ENCODE measurements around the gene GZF1. TPM values are rescaled to one million over a fixed set of nuclear protein-coding genes. Genes with fewer than 3 reads are reported as not detected.

The GZF1 gene
- 8.0 and 13.0 TPM in 2 replicates for total RNA-seq

DNA sequence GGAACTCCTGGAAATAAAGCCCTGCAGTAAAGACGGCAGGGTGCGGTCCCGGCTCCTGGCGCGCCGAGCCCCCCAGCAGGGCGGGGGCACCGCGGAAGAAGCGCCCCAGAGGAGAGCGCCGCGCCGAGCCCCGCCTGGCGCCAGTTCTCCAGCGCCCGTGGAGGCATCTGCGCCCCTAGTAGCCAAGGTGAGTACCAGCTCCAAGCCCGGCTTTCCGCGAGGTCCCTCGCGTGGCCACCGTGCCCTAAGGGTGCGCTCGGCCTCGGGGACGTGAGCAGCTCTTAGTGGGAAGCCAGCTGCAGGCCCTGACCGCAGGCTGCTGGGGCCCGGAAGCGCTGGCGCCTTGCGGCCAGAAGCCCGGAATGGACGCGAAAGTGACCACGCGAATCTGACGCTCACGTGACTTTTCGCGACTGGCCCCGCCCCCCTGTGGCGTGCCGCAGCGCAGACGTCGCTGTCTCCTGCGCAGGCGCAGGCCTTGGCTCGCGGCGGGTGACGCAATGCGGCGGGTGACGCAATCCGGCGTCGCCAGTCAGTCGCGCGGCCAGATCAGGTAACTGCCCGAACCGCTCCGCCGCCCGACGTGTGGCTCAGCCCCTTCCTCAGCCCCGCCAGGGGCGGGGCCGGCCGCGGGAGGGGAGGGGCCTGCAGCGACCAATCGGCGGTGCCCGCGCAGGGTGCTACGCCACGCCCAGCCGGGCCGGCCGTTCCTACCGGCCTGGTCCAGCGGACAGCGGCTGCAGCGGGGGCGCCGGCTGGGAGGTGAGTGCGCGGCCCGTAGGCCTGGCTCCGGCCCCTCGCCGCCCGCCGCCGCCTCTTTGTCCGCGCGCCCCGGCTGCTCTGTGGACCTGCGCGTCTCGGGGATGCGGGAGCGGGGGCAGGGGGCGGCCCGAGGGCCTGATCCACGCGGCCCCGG, at the start of gene GZF1:
Gene GZF1 (plus strand): TSS at position 707 of the 916 bp plus-strand sequence. CDS start 2,202 bp downstream, outside the sequence.

DNA sequence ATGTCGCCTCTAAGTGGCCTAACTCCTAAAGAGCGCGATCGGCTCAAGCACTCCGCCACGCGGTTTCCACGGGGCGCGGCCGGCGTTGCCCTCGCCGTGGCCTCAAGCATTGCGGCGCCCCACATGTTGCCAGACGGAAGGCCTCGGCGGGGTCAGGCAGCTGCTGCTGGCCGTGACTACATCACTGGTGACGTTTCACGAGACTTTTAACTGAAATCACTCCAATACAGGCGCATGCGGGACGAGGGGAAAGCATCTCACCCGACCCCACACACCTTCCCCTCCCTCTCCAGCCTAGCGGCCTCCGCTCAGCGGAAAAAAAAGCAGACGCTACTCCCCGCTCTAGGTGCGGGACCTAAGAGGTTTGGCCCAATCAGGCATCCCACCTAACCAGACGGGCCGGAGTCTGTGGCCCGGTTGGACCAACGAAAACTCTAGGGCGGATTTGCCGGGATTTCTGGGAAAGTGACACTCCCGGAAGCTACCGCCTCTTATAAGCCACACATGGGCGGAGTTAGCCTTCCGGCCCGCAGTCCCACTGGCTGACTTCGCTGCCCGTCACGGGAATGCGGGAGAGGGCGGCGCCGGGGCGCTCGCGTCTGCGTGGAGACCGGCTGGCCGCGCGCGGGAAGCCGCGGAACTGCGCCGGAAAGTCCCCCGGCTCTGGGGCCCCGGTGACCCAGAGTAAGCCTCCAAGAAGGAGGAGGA, 11.6 kb upstream of the GZF1 start, which contains the start of gene NXT1:
Gene NXT1 (plus strand): TSS at position 596 of the 708 bp plus-strand sequence. CDS start 3,251 bp downstream, outside the sequence.

GRCh38 chr20:23420943-23421931, 59.3 kb downstream of the GZF1 start, which contains the start of gene NAPB:
TSS of gene NAPB (minus strand) at chr20:23421488. CDS start at chr20:23421402, 86 bp downstream.

Other genes starting within 250 kb of the GZF1 start
- gene NXT1, start 11.4 kb upstream of the GZF1 start, total RNA-seq = 43.1 and 44.8 TPM in 2 replicates
- 2.9 and 4.9 TPM in 2 replicates for gene NAPB, start 59.3 kb downstream of the GZF1 start, total RNA-seq
- not detected in 2 replicates for gene CSTL1, start 77.5 kb downstream of the GZF1 start, total RNA-seq
- gene CST11, start 90.7 kb downstream of the GZF1 start, total RNA-seq = not detected in 2 replicates
- not detected in 2 replicates for gene CST8, start 128.9 kb downstream of the GZF1 start, total RNA-seq
- gene CST9L, start 206.3 kb downstream of the GZF1 start, total RNA-seq = not detected in 2 replicates
- not detected in 2 replicates for gene CST9, start 243.7 kb downstream of the GZF1 start, total RNA-seq